Neural cell (in vitro differentiated cells): ENCODE results near the gene PADI2. TPM values are rescaled to one million over a fixed set of nuclear protein-coding genes. Genes with fewer than 3 reads are reported as not detected.

Source experiments
- H2AFZ ChIP-seq: fragments of 200-600, 300-800 bp; sonication (generic), shearing (Covaris generic); 2 replicates; pipeline ENCODE4 v1.6.0; 2014; ENCODE audit warnings: low read depth, mild to moderate bottlenecking, antibody characterized with exemption, low read length, moderate library complexity
- H3F3A ChIP-seq: fragments of 200-600 bp; shearing (Covaris generic); 2 replicates; pipeline ENCODE4 v1.6.1; 2016; ENCODE audit warnings: mild to moderate bottlenecking, moderate library complexity, mixed read lengths, antibody characterized with exemption, low read length; ENCODE audit not compliant: insufficient read depth, poor library complexity, severe bottlenecking
- H3K27ac ChIP-seq: fragments of 200-600, 300-800 bp; sonication (generic), shearing (Covaris generic); 2 replicates; pipeline ENCODE4 v1.5.1; 2014; ENCODE audit warnings: mild to moderate bottlenecking, low read length, moderate library complexity
- H3K27me3 ChIP-seq: fragments of 300-800, 200-600 bp; sonication (generic), shearing (Covaris generic); 2 replicates; pipeline ENCODE4 v1.6.0; 2014; ENCODE audit warnings: mild to moderate bottlenecking, low read depth, low read length, moderate library complexity; ENCODE audit not compliant: insufficient read depth
- H3K36me3 ChIP-seq: fragments of 300-800, 200-600 bp; sonication (generic), shearing (Covaris generic); 2 replicates; pipeline ENCODE4 v1.5.1; 2014; ENCODE audit warnings: mild to moderate bottlenecking, antibody characterized with exemption, low read length, moderate library complexity; ENCODE audit not compliant: insufficient read depth
- H3K4me2 ChIP-seq: fragments of 300-800, 200-600 bp; sonication (generic), shearing (Covaris generic); 2 replicates; pipeline ENCODE4 v1.6.0; 2014; ENCODE audit warnings: mild to moderate bottlenecking, low read length
- H3K4me3 ChIP-seq: fragments of 300-800, 200-600 bp; sonication (generic), shearing (Covaris generic); 2 replicates; pipeline ENCODE4 v1.5.1; 2014; ENCODE audit warnings: mild to moderate bottlenecking, low read length, moderate library complexity
- H3K79me2 ChIP-seq: fragments of 200-600 bp; shearing (Covaris generic); replicated peaks from 2 replicates; pipeline ENCODE4 v1.6.0; 2014; ENCODE audit warnings: mild to moderate bottlenecking, low read length, moderate library complexity; ENCODE audit not compliant: insufficient read depth
- H3K9ac ChIP-seq: fragments of 300-800, 200-600 bp; sonication (generic), shearing (Covaris generic); 2 replicates; pipeline ENCODE4 v1.6.1; 2016; ENCODE audit warnings: mild to moderate bottlenecking, low read length, mixed read lengths
- H3K9me2 ChIP-seq: fragments of 200-600 bp; shearing (Covaris generic); 2 replicates; pipeline ENCODE4 v1.6.1; 2016; ENCODE audit warnings: mild to moderate bottlenecking, low read length, mixed read lengths; ENCODE audit not compliant: insufficient read depth
- H3K9me3 ChIP-seq: fragments of 200-600, 300-800 bp; sonication (generic), shearing (Covaris generic); 2 replicates; pipeline ENCODE4 v1.6.1; 2016; ENCODE audit warnings: mild to moderate bottlenecking, mixed run types, low read length, moderate library complexity, mixed read lengths
- H4K20me1 ChIP-seq: fragments of 200-600 bp; shearing (Covaris generic); 2 replicates; pipeline ENCODE4 v1.6.1; 2016; ENCODE audit warnings: mild to moderate bottlenecking, mixed run types; ENCODE audit not compliant: insufficient read depth
- EP300 ChIP-seq: fragments of 450-650 bp; conservative IDR thresholded peaks from 2 replicates; pipeline ENCODE4 v1.6.1; 2014; ENCODE audit warnings: antibody characterized with exemption, mild to moderate bottlenecking, moderate library complexity; ENCODE audit not compliant: poor library complexity, severe bottlenecking
- EZH2 ChIP-seq: fragments of 200-600, 300-800 bp; shearing (Covaris generic), sonication (generic); IDR thresholded peaks from 2 replicates; pipeline ENCODE4 v1.6.1; 2014; ENCODE audit warnings: antibody characterized with exemption, low read length, borderline replicate concordance, mild to moderate bottlenecking; ENCODE audit not compliant: insufficient read depth, poor library complexity, severe bottlenecking
- MXI1 ChIP-seq: fragments of 450-650 bp; conservative IDR thresholded peaks from 2 replicates; pipeline ENCODE4 v1.6.1; 2014; ENCODE audit warnings: antibody characterized with exemption, mild to moderate bottlenecking; ENCODE audit not compliant: poor library complexity, severe bottlenecking
- POLR2AphosphoS5 ChIP-seq: IDR thresholded peaks from 2 replicates; pipeline ENCODE4 v1.6.1; 2012
- RAD21 ChIP-seq: fragments of 450-650 bp; conservative IDR thresholded peaks from 2 replicates; pipeline ENCODE4 v1.6.1; 2014; ENCODE audit warnings: antibody characterized with exemption, mild to moderate bottlenecking, moderate library complexity
- SMC3 ChIP-seq: fragments of 450-650 bp; conservative IDR thresholded peaks from 2 replicates; pipeline ENCODE4 v1.6.1; 2014; ENCODE audit warnings: antibody characterized with exemption, mild to moderate bottlenecking, moderate library complexity; ENCODE audit not compliant: poor library complexity
- TAF1 ChIP-seq: IDR thresholded peaks from 2 replicates; pipeline ENCODE4 v1.6.1; 2012; ENCODE audit warnings: low read depth
- polyA plus RNA-seq: library from polyadenylated mRNA; depleted of rRNA; stranded (reverse); fragments of >200 nt; gene quantifications from 2 replicates; pipeline ENCODE4 v1.2.3, GENCODE V29; 2014
- TF ChIP-seq, protein P1 (sequence below): fragments of 450-650 bp; IDR thresholded peaks from 2 replicates; pipeline ENCODE4 v1.5.1; 2014; ENCODE audit warnings: antibody characterized with exemption, mild to moderate bottlenecking, moderate library complexity; ENCODE audit not compliant: poor library complexity, severe bottlenecking
- TF ChIP-seq, protein P2 (sequence below): IDR thresholded peaks from 2 replicates; pipeline ENCODE4 v1.6.1; 2012; ENCODE audit warnings: borderline replicate concordance

PADI2 gene
- polyA plus RNA-seq, 1 donor from 2014 or later, result 1.6 TPM

DNA sequence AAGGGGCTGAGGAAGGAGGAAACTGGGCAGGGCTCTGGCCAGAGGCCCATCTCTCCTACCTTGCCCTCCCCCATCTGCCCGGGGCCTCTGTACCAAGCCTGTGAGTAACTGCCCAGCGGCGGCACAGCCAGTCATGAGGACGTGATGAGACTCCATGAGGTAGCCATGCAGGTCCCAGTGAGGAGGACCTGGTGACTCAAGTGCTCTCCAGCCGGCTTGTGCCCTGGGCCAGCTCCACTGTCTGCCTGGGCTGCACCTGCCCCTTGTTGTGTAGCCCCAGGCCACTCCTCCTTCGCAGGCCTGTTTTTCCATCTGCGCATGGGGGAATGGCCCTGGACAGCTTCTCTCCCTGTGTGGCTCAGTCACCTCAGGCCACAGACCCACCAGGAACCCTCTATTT, 43.7 kb upstream of the PADI2 start:
- Histone ChIP-seq H3K79me2 (no peaks in the 10 kb centered on the region), H3F3A (no peaks in the 10 kb centered on the region), H3K4me3 (no peak overlapping the region), H3K9me2 (no peaks in the 10 kb centered on the region), H3K27me3 (no peaks in the 10 kb centered on the region), H3K4me2 (no peak overlapping the region), H2AFZ (no peak overlapping the region), H3K9me3 (no peaks in the 10 kb centered on the region), H3K9ac (no peak overlapping the region), H3K27ac (no peak overlapping the region), H3K36me3 (no peaks in the 10 kb centered on the region), H4K20me1 (no peaks in the 10 kb centered on the region)
- TF ChIP-seq EP300, result no peak

DNA sequence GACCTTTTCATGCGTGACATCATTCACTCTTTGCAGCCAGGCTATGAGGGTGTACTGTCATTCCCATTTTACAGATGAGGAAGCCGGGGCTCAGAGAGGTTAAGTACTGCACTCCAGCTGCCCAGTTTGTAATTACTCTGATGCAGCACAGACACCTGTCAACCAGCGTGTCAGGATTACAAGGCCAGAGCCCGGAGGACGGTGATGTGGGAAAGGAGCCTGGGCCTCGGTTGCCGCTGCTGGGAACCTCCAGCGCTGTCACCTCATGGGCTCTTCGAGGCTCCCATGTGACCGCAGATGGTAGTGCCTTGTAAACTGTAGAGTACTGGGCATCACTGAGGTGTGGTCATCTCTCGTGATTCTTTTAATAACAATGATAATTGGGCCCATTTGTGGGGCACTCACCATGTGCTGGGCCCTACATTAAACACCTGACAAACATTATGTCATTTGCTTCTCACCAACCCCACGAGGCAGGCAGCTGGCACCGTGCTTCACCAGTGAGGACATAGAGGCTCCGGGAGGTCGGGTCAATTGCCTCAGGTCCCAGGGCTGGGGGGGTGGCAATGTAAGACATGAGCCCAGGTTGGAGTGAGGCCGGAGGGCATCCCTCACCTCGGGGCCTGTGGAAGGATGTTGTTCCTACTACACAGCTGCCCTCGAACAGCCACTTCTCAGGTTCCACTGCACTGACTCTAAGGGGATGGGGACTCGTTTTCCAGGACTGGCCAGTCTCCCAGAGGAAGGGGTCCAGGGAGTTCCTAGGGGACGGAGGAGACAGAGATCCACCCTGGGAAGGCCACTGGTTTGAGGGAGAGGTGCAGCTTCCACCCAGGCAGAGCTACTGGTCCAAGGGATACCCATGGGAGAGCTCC, 42.9 kb upstream of the PADI2 start:
- Histone ChIP-seq H3K36me3 (no peaks in the 10 kb centered on the region), H3K4me3 (no peak overlapping the region), H4K20me1 (no peaks in the 10 kb centered on the region), H3K9ac (no peak overlapping the region), H3K4me2 (no peak overlapping the region), H3F3A (no peaks in the 10 kb centered on the region), H2AFZ (no peak overlapping the region), H3K27ac (no peak overlapping the region), H3K79me2 (no peaks in the 10 kb centered on the region), H3K9me2 (no peaks in the 10 kb centered on the region), H3K9me3 (no peaks in the 10 kb centered on the region), H3K27me3 (no peaks in the 10 kb centered on the region)
- TF ChIP-seq EZH2 (no peak), POLR2AphosphoS5 (no peak), EP300 (no peak), TAF1 (no peak), SMC3 (no peak), RAD21 (no peak), MXI1 (no peak)
- TF ChIP-seq, protein P1, sequence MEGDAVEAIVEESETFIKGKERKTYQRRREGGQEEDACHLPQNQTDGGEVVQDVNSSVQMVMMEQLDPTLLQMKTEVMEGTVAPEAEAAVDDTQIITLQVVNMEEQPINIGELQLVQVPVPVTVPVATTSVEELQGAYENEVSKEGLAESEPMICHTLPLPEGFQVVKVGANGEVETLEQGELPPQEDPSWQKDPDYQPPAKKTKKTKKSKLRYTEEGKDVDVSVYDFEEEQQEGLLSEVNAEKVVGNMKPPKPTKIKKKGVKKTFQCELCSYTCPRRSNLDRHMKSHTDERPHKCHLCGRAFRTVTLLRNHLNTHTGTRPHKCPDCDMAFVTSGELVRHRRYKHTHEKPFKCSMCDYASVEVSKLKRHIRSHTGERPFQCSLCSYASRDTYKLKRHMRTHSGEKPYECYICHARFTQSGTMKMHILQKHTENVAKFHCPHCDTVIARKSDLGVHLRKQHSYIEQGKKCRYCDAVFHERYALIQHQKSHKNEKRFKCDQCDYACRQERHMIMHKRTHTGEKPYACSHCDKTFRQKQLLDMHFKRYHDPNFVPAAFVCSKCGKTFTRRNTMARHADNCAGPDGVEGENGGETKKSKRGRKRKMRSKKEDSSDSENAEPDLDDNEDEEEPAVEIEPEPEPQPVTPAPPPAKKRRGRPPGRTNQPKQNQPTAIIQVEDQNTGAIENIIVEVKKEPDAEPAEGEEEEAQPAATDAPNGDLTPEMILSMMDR, result no peak
- TF ChIP-seq, protein P2, sequence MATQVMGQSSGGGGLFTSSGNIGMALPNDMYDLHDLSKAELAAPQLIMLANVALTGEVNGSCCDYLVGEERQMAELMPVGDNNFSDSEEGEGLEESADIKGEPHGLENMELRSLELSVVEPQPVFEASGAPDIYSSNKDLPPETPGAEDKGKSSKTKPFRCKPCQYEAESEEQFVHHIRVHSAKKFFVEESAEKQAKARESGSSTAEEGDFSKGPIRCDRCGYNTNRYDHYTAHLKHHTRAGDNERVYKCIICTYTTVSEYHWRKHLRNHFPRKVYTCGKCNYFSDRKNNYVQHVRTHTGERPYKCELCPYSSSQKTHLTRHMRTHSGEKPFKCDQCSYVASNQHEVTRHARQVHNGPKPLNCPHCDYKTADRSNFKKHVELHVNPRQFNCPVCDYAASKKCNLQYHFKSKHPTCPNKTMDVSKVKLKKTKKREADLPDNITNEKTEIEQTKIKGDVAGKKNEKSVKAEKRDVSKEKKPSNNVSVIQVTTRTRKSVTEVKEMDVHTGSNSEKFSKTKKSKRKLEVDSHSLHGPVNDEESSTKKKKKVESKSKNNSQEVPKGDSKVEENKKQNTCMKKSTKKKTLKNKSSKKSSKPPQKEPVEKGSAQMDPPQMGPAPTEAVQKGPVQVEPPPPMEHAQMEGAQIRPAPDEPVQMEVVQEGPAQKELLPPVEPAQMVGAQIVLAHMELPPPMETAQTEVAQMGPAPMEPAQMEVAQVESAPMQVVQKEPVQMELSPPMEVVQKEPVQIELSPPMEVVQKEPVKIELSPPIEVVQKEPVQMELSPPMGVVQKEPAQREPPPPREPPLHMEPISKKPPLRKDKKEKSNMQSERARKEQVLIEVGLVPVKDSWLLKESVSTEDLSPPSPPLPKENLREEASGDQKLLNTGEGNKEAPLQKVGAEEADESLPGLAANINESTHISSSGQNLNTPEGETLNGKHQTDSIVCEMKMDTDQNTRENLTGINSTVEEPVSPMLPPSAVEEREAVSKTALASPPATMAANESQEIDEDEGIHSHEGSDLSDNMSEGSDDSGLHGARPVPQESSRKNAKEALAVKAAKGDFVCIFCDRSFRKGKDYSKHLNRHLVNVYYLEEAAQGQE, result no peak
